Upper lobe of left lung (tissue), 6 donors: ENCODE results near the gene MAGI2. TPM values are rescaled to one million over a fixed set of nuclear protein-coding genes. Genes with fewer than 3 reads are reported as not detected.
A peak's percentile ranks its signal among the peaks of the same experiment; 100 is the strongest.

Experiments
- ATAC-seq, 2 donors: fragments of 200-7000 bp; cut with Tn5 transposase; one replicate each; pipeline ENCODE4 v1.9.1; 2022; ENCODE audit warnings: mild to moderate bottlenecking in 2 of 2, moderate library complexity in 2 of 2; ENCODE audit not compliant: low FRiP score in 2 of 2
- DNase-seq, 2 donors: peaks; one replicate each; pipeline ENCODE4 v3.0.0-alpha.2; 2019 to 2020
- H3K27ac ChIP-seq, 4 donors: fragments of 200-600 bp; sonication (generic); one replicate each; pipeline ENCODE4 v1.5.1; 2016 to 2019
- H3K27me3 ChIP-seq, 4 donors: fragments of 200-600 bp; sonication (generic); one replicate each; pipeline ENCODE4 v1.5.1; 2017 to 2019
- H3K36me3 ChIP-seq, 4 donors: fragments of 200-600 bp; sonication (generic); one replicate each; pipeline ENCODE4 v1.5.1; 2016 to 2019
- H3K4me1 ChIP-seq, 4 donors: fragments of 200-600 bp; sonication (generic); one replicate each; pipeline ENCODE4 v1.5.1; 2018 to 2019
- H3K4me3 ChIP-seq, 4 donors: fragments of 200-600 bp; sonication (generic); one replicate each; pipeline ENCODE4 v1.5.1; 2017 to 2019; ENCODE audit warnings: mild to moderate bottlenecking in 2 of 4, moderate library complexity in 1 of 4
- H3K9me3 ChIP-seq, 4 donors: fragments of 200-600 bp; sonication (generic); one replicate each; pipeline ENCODE4 v1.5.1; 2018 to 2019
- EP300 ChIP-seq, 4 donors: sonication (generic); formaldehyde crosslinking; IDR thresholded peaks; one replicate each; pipeline ENCODE4 v1.5.1; 2017; ENCODE audit warnings: antibody characterized with exemption in 4 of 4, control low read depth in 2 of 4
- POLR2A ChIP-seq, 4 donors: fragments of 450-650 bp; IDR thresholded peaks; one replicate each; pipeline ENCODE4 v1.5.1; 2016 to 2017; ENCODE audit warnings: antibody characterized with exemption in 4 of 4, mild to moderate bottlenecking in 2 of 4
- POLR2AphosphoS5 ChIP-seq, 2 donors: sonication (generic); formaldehyde crosslinking; IDR thresholded peaks; one replicate each; pipeline ENCODE4 v1.5.1; 2017; ENCODE audit warnings: antibody characterized with exemption in 2 of 2
- WGBS, 2 donors: methylation state at CpG; one replicate each; pipeline ENCODE4 v1.1.5; 2017 to 2018; 5-methylcytosine and 5-hydroxymethylcytosine counted together
- total RNA-seq, 6 donors: library from RNA; depleted of rRNA in 4 of 6; stranded (reverse); fragments of >200 nt in 4 of 6; gene quantifications; one replicate each; pipeline versions ENCODE4 v1.1.0 to v1.2.1, GENCODE V29; 2016 to 2021
- TF ChIP-seq, protein P1 (sequence below), 6 experiments: fragments of 450-650 bp in 4 of 6; fragments of 200-600 bp in 2 of 6; sonication (generic) in 2 of 6; IDR thresholded peaks; one replicate each; pipeline ENCODE4 v1.5.1; 2016 to 2019; ENCODE audit warnings: antibody characterized with exemption in 6 of 6
- donor health status: DM: no; HTN: no; CAD: no; lungs with moderate emphysema.
- donor health status: DM: no; HTN: yes; CAD: no; lungs with severe emphysema.

Gene MAGI2
- total RNA-seq, 6 donors from 2014 or later: 7.9 to 84.9 (median 11.8) TPM

GRCh38 chr7:78350391-78350790 is 1103.1 kb downstream of the MAGI2 start:
- no peak for ATAC-seq
- H3K27me3 ChIP-seq: no peaks in the 10 kb centered on the region
- no peak overlapping the region for H3K4me3 ChIP-seq
- H3K4me1 ChIP-seq: peaks cover 0 to 21% (median 3%) of the 10 kb centered on the region in 4 donors
- no peak overlapping the region for H3K27ac ChIP-seq
- no peak for TF ChIP-seq POLR2AphosphoS5 (IDR thresholded peaks at IDR 0.05)
- H3K36me3 ChIP-seq: no peaks in the 10 kb centered on the region
- 59 to 76% methylated on average over 1 of the region's 1 CpG for WGBS, 2 donors
- H3K9me3 ChIP-seq: no peaks in the 10 kb centered on the region
- DNase-seq: no peak

DNA sequence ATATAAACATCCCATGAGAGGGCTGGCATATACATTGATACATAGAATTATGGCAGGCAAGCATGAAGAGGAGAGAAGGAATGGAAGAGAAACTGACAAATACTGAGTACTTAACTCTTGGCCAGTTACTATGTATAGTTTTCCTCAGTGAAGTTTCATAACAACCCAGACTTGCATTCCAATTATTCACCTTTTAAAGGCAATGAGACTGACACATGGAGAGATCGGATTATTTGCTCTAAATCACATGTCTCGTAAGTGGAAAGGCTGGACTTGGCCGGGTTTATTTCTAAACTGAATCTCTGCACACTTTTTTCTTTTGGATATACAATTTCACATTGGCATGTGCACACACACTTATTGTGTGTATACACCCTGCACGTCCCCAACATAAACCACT is 1106.6 kb downstream of the MAGI2 start:
- no peaks in the 10 kb centered on the region for H3K27me3 ChIP-seq
- H3K4me1 ChIP-seq: peaks cover 0 to 22% (median 3%) of the 10 kb centered on the region in 4 donors
- H3K9me3 ChIP-seq: no peaks in the 10 kb centered on the region
- no peaks in the 10 kb centered on the region for H3K36me3 ChIP-seq
- H3K4me3 ChIP-seq: no peak overlapping the region
- ATAC-seq: peak in 1 of 2 donors; percentile 67
- H3K27ac ChIP-seq: peak overlapping the region in 3 of 4 donors; percentile 18 to 26 (median 23)
- DNase-seq: no peak
- TF ChIP-seq, protein P1, sequence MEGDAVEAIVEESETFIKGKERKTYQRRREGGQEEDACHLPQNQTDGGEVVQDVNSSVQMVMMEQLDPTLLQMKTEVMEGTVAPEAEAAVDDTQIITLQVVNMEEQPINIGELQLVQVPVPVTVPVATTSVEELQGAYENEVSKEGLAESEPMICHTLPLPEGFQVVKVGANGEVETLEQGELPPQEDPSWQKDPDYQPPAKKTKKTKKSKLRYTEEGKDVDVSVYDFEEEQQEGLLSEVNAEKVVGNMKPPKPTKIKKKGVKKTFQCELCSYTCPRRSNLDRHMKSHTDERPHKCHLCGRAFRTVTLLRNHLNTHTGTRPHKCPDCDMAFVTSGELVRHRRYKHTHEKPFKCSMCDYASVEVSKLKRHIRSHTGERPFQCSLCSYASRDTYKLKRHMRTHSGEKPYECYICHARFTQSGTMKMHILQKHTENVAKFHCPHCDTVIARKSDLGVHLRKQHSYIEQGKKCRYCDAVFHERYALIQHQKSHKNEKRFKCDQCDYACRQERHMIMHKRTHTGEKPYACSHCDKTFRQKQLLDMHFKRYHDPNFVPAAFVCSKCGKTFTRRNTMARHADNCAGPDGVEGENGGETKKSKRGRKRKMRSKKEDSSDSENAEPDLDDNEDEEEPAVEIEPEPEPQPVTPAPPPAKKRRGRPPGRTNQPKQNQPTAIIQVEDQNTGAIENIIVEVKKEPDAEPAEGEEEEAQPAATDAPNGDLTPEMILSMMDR (IDR thresholded peaks at IDR 0.05): no peak
- TF ChIP-seq POLR2A (IDR thresholded peaks at IDR 0.05): no peak
- no peak for TF ChIP-seq POLR2AphosphoS5 (IDR thresholded peaks at IDR 0.05)
- no peak for TF ChIP-seq EP300 (IDR thresholded peaks at IDR 0.05)
- WGBS, 2 donors: 55 to 57% methylated on average over 4 of the region's 4 CpGs

DNA sequence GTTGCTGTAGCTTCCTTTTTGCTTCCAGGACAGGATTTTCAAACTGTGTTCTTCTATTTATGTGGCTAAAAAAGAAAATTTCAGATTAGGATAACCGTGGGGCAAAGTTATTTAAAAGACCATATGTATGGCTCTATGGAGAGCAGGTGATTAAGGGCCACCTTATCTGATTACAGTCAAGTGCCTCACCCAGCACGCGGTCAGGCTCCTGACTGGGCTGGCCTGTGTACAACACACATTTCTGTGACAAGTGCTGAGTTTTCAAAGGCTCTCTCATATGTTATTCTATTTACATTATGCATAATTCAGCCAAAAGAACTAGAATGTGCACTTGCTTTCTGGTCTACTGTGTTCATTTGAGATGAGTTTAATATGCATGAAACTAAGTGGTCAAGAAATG is 1107.5 kb downstream of the MAGI2 start:
- TF ChIP-seq, protein P1 (IDR thresholded peaks at IDR 0.05): no peak
- no peak for TF ChIP-seq POLR2AphosphoS5 (IDR thresholded peaks at IDR 0.05)
- no peak for TF ChIP-seq POLR2A (IDR thresholded peaks at IDR 0.05)
- no peak for TF ChIP-seq EP300 (IDR thresholded peaks at IDR 0.05)
- ATAC-seq (peak; percentile 52 to 89), DNase-seq (peak in 1 of 2 donors; percentile 77)
- Histone ChIP-seq H3K27me3 (no peaks in the 10 kb centered on the region), H3K4me3 (no peak overlapping the region), H3K36me3 (no peaks in the 10 kb centered on the region), H3K9me3 (no peaks in the 10 kb centered on the region), H3K27ac (peak overlapping the region in 2 of 4 donors; percentile 25 to 26), H3K4me1 (peaks cover 0 to 17% (median 3%) of the 10 kb centered on the region in 4 donors)
- WGBS, 2 donors: 65% methylated on average over 3 of the region's 3 CpGs

DNA sequence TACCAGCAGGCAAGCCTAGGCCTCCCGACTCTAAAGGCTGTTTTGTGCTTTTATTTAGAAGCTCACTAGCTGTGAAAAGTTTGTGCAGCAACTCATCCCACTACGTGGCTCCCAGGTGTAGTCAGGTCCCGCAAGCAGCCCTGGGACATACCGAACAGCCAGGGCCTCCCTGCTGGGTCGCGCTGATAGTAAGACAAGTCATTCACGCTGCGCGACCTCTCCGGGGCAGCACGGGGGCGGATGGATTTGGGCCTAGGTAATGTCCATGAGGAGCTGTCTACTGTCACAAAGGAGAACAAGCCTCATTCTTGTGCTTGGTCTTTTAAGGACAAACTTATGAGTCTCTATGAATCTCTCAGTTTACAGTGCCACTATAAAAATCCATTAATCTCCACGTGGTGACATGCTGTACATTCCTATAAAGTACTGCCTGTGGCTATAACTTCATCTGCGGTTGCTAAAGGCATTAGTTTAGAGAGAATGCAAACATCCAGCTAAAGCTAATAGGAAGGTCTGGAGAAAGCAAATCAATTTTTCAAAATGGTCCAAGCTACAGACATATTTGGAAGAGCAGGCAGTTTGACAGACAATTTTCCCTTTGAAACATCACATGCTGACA is 1108.1 kb downstream of the MAGI2 start:
- peak overlapping the region in 1 of 4 donors; percentile 25 for H3K27ac ChIP-seq
- H3K4me1 ChIP-seq: peaks cover 0 to 17% (median 3%) of the 10 kb centered on the region in 4 donors
- H3K27me3 ChIP-seq: no peaks in the 10 kb centered on the region
- DNase-seq (peak in 1 of 2 donors; percentile 71), ATAC-seq (no peak)
- no peaks in the 10 kb centered on the region for H3K9me3 ChIP-seq
- no peak for TF ChIP-seq POLR2AphosphoS5 (IDR thresholded peaks at IDR 0.05)
- TF ChIP-seq POLR2A (IDR thresholded peaks at IDR 0.05): no peak
- TF ChIP-seq, protein P1 (IDR thresholded peaks at IDR 0.05): no peak
- TF ChIP-seq EP300 (IDR thresholded peaks at IDR 0.05): no peak
- no peaks in the 10 kb centered on the region for H3K36me3 ChIP-seq
- WGBS, 2 donors: 89 to 90% methylated on average over 14 of the region's 14 CpGs
- no peak overlapping the region for H3K4me3 ChIP-seq

GRCh38 chr7:78334426-78334825 is 1119.0 kb downstream of the MAGI2 start:
- no peak for ATAC-seq
- Histone ChIP-seq H3K9me3 (no peaks in the 10 kb centered on the region), H3K27me3 (no peaks in the 10 kb centered on the region), H3K36me3 (no peaks in the 10 kb centered on the region), H3K4me3 (no peak overlapping the region), H3K27ac (no peak overlapping the region), H3K4me1 (peaks cover 0 to 4% (median 0%) of the 10 kb centered on the region in 4 donors)
- TF ChIP-seq POLR2A (IDR thresholded peaks at IDR 0.05): no peak
- no peak for TF ChIP-seq POLR2AphosphoS5 (IDR thresholded peaks at IDR 0.05)
- no peak for TF ChIP-seq EP300 (IDR thresholded peaks at IDR 0.05)
- TF ChIP-seq, protein P1 (IDR thresholded peaks at IDR 0.05): no peak
- WGBS, 2 donors: 76 to 87% methylated on average over 3 of the region's 3 CpGs
- no peak for DNase-seq
